Smooth muscle cell (in vitro differentiated cells): ENCODE measurements around the gene COMMD9. TPM values are rescaled to one million over a fixed set of nuclear protein-coding genes. Genes with fewer than 3 reads are reported as not detected.

Experiments
- DNase-seq: peaks from one replicate; lab custom pipeline; 2025; ENCODE audit not compliant: unreplicated experiment; lab: John Stamatoyannopoulos, UW
- H2AFZ ChIP-seq: fragments of 200-600 bp; sonication (generic); 2 replicates; pipeline ENCODE4 v1.6.0; 2016; ENCODE audit warnings: antibody characterized with exemption, low read depth, mild to moderate bottlenecking
- H3F3A ChIP-seq: fragments of 200-600 bp; sonication (generic); 2 replicates; pipeline ENCODE4 v1.6.0; 2017; ENCODE audit warnings: antibody characterized with exemption, low read depth
- H3K27ac ChIP-seq: fragments of 200-600 bp; sonication (generic); 2 replicates; pipeline ENCODE4 v1.5.1; 2016; ENCODE audit warnings: low read depth, mild to moderate bottlenecking
- H3K27me3 ChIP-seq: fragments of 200-600 bp; sonication (generic); 2 replicates; pipeline ENCODE4 v1.6.1; 2016; ENCODE audit warnings: low read depth, mild to moderate bottlenecking
- H3K36me3 ChIP-seq: fragments of 200-600 bp; sonication (generic); 2 replicates; pipeline ENCODE4 v1.5.1; 2016; ENCODE audit warnings: low read depth
- H3K4me1 ChIP-seq: fragments of 200-600 bp; sonication (generic); 2 replicates; pipeline ENCODE4 v1.5.1; 2016; ENCODE audit warnings: low read depth
- H3K4me2 ChIP-seq: fragments of 200-600 bp; sonication (generic); 2 replicates; pipeline ENCODE4 v1.6.0; 2016; ENCODE audit warnings: mild to moderate bottlenecking
- H3K4me3 ChIP-seq: fragments of 200-600 bp; sonication (generic); 2 replicates; pipeline ENCODE4 v1.5.1; 2016; ENCODE audit warnings: mild to moderate bottlenecking
- H3K79me2 ChIP-seq: fragments of 200-600 bp; sonication (generic); 2 replicates; pipeline ENCODE4 v1.6.0; 2016; ENCODE audit warnings: low read depth, mild to moderate bottlenecking
- H3K9ac ChIP-seq: fragments of 200-600 bp; sonication (generic); 2 replicates; pipeline ENCODE4 v1.6.0; 2016; ENCODE audit warnings: low read depth
- H3K9me3 ChIP-seq: fragments of 200-600 bp; sonication (generic); replicated peaks from 2 replicates; pipeline ENCODE4 v1.5.1; 2016; ENCODE audit warnings: low read depth
- H4K20me1 ChIP-seq: fragments of 200-600 bp; sonication (generic); 2 replicates; pipeline ENCODE4 v1.6.0; 2016; ENCODE audit warnings: low read depth
- WGBS: methylation state at CpG from one replicate; pipeline ENCODE4 v1.1.7; 2016; ENCODE audit warnings: low lambda C conversion rate; 5-methylcytosine and 5-hydroxymethylcytosine counted together
- polyA plus RNA-seq: library from polyadenylated mRNA; unstranded; fragments of >200 nt; fragmentation: Nextera tagmentation; extraction: Ambion mirVana; gene quantifications from 2 replicates; pipeline ENCODE4 v1.2.1, GENCODE V29; 2016
- total RNA-seq: library from RNA; depleted of rRNA; stranded (reverse); fragments of >200 nt; gene quantifications from 2 replicates; pipeline ENCODE4 v1.2.3, GENCODE V29; 2014
- TF ChIP-seq, protein P1 (sequence below): fragments of 200-600 bp; sonication (generic); IDR thresholded peaks from 2 replicates; pipeline ENCODE4 v1.5.1; 2017; ENCODE audit warnings: borderline replicate concordance, mild to moderate bottlenecking, antibody characterized with exemption; ENCODE audit not compliant: insufficient read depth, poor library complexity, severe bottlenecking

COMMD9 gene
- total and polyA plus RNA-seq, 2 experiments from 2014 or later, result 35.9 to 83.0 TPM

DNA sequence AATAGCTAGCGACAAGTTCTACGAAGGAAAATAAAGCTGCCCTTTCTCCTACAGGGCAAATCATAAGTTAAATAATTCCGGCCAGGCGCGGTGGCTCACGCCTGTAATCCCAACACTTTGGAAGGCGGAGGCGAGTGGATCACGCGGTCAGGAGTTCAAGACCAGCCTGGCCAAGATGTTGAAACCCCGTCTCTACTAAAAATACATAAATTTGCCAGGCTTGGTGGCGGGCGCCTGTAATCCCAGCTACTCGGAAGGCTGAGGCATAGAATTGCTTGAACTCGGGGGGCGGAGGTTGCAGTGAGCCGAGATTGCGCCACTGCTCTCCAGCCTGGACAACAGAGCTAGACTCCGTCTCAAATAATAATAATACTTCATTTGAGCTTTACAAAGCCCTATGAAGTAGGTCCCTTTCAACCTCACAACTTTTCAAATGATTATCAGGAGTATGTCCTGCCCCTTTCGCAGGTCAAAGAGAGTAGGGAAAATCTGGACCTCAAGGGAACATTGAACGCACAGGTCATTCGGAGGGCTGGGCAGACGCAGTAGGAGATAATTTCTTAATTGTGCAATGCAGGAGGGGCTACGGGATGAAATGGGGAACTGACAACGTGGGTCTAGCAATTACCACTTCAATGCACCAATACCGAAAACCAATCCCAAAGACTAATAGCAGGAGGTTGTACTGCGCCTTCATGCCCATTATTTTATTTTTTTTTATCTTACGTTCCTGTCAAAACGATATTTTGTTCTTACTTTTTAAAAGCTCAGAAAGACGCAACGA lies 590 bp downstream of the COMMD9 start:
- peaks cover 15% of the 10 kb centered on the region for H4K20me1 ChIP-seq
- H3K27me3 ChIP-seq, result no peaks in the 10 kb centered on the region
- H3K4me2 ChIP-seq, result peak overlapping the region; percentile 91
- no peak for DNase-seq
- H3K4me3 ChIP-seq, result peak overlapping the region; percentile 93
- TF ChIP-seq, protein P1, sequence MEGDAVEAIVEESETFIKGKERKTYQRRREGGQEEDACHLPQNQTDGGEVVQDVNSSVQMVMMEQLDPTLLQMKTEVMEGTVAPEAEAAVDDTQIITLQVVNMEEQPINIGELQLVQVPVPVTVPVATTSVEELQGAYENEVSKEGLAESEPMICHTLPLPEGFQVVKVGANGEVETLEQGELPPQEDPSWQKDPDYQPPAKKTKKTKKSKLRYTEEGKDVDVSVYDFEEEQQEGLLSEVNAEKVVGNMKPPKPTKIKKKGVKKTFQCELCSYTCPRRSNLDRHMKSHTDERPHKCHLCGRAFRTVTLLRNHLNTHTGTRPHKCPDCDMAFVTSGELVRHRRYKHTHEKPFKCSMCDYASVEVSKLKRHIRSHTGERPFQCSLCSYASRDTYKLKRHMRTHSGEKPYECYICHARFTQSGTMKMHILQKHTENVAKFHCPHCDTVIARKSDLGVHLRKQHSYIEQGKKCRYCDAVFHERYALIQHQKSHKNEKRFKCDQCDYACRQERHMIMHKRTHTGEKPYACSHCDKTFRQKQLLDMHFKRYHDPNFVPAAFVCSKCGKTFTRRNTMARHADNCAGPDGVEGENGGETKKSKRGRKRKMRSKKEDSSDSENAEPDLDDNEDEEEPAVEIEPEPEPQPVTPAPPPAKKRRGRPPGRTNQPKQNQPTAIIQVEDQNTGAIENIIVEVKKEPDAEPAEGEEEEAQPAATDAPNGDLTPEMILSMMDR, result no peak
- H3K27ac ChIP-seq, result peak overlapping the region; percentile 50
- no peaks in the 10 kb centered on the region for H3K36me3 ChIP-seq
- no peaks in the 10 kb centered on the region for H3K9me3 ChIP-seq
- peak overlapping the region; percentile 100 for H2AFZ ChIP-seq
- 57% methylated on average over 31 of the region's 31 CpGs for WGBS
- H3F3A ChIP-seq, result no peaks in the 10 kb centered on the region
- H3K4me1 ChIP-seq, result peaks cover 6% of the 10 kb centered on the region
- H3K79me2 ChIP-seq, result peaks cover 19% of the 10 kb centered on the region
- peak overlapping the region; percentile 90 for H3K9ac ChIP-seq

DNA sequence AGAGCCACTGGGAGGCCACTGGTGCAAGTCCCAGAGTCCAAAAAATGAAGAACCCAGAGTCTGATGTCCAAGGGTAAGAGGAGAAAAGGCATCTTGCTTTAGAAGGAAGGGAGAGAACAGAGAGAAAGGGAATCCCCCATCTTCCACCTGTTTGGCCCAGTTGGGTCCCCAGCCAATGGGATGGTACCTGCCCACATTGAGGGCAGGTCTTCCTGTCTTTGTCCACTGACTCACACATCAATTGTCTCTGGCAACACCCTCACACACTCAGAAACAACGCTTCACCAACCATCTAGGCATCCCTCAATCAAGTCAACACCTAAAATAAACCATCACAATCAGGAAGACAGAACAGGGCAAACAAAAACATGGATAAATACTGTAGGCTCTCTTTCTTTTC lies 6.3 kb downstream of the COMMD9 start:
- TF ChIP-seq, protein P1, result no peak
- WGBS, result 100% methylated on average over 1 of the region's 1 CpG
- Histone ChIP-seq H3F3A (no peaks in the 10 kb centered on the region), H3K36me3 (no peaks in the 10 kb centered on the region), H3K27me3 (no peaks in the 10 kb centered on the region), H2AFZ (no peak overlapping the region), H3K4me2 (no peak overlapping the region), H3K9me3 (no peaks in the 10 kb centered on the region), H3K79me2 (peaks cover 28% of the 10 kb centered on the region), H4K20me1 (peaks cover 31% of the 10 kb centered on the region), H3K9ac (no peak overlapping the region), H3K4me3 (no peak overlapping the region), H3K4me1 (no peaks in the 10 kb centered on the region), H3K27ac (no peak overlapping the region)
- DNase-seq, result no peak

DNA sequence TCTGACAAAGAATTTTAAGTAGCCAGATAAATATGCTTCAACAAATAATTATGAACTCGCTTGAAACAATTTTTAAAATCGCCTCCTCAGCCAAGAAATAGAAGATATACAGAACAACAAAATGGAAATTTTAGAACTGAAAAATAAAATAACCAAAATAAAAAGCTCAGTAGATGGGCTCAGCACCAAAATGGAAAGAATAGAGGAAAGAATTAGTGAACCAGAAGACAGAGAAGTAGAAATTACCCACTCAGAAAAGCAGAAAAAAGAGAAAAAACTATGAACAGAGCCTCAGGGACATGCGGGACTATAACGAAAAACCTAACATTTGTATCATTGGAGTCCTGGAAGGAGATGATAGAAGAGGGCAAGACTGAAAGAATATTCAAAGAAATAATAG lies 7.4 kb downstream of the COMMD9 start:
- H3F3A ChIP-seq, result no peaks in the 10 kb centered on the region
- H3K27ac ChIP-seq, result no peak overlapping the region
- no peak overlapping the region for H3K4me2 ChIP-seq
- H3K9me3 ChIP-seq, result no peaks in the 10 kb centered on the region
- no peaks in the 10 kb centered on the region for H3K36me3 ChIP-seq
- no peaks in the 10 kb centered on the region for H3K27me3 ChIP-seq
- no peak overlapping the region for H3K4me3 ChIP-seq
- WGBS, result 97% methylated on average over 4 of the region's 4 CpGs
- TF ChIP-seq, protein P1, result no peak
- peaks cover 31% of the 10 kb centered on the region for H4K20me1 ChIP-seq
- DNase-seq, result no peak
- H3K79me2 ChIP-seq, result peaks cover 24% of the 10 kb centered on the region
- no peaks in the 10 kb centered on the region for H3K4me1 ChIP-seq
- no peak overlapping the region for H3K9ac ChIP-seq
- no peak overlapping the region for H2AFZ ChIP-seq

DNA sequence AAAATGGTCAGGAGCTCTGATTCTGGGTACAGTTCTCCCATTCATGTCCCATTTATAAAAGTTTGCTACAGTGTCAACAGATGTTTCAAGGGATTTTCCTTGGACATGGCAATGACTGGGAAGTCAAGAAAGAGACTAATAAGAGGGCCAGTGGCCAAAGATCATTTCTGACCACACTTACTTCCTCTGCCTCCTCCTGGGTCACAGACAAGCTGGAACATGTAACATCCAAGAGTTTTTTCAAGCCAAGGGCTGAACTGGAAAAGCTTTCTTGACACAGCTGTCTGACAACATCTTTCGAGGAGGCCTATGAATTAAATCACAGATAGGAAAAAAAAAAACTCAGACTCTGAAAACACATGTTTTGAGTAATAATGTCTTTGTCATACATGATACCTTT lies 8.7 kb downstream of the COMMD9 start:
- H3K4me2 ChIP-seq, result no peak overlapping the region
- H4K20me1 ChIP-seq, result peaks cover 27% of the 10 kb centered on the region
- H3K4me3 ChIP-seq, result no peak overlapping the region
- H3K79me2 ChIP-seq, result peaks cover 24% of the 10 kb centered on the region
- no peak overlapping the region for H3K27ac ChIP-seq
- no peaks in the 10 kb centered on the region for H3K4me1 ChIP-seq
- H3K9me3 ChIP-seq, result no peaks in the 10 kb centered on the region
- H3K36me3 ChIP-seq, result no peaks in the 10 kb centered on the region
- no peak overlapping the region for H2AFZ ChIP-seq
- 73% methylated on average over 1 of the region's 1 CpG for WGBS
- TF ChIP-seq, protein P1, result no peak
- H3K9ac ChIP-seq, result no peak overlapping the region
- DNase-seq, result no peak
- H3K27me3 ChIP-seq, result no peaks in the 10 kb centered on the region
- H3F3A ChIP-seq, result no peaks in the 10 kb centered on the region
